ENCODE data around the gene REC8.

DNA sequence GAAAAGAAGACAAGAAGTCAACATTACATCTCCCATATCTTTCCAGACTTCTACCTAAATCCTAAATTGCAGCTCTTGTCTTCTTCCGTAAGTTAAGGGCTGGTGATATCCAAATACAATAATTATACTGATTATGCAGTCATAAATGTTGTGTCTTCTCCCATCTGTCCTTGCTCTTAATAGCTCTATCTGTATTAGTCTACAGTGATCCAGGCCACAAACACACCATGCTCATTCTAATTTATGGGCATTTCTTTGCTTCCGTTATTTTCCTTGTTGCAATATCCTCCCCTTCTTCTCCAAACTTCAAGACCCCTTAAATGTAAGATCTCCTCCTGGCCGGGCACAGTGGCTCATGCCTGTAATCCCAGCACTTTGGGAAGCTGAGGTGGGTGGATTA, 47.6 kb downstream of the REC8 start:
- TF ChIP-seq POLR2A (IDR thresholded peaks at IDR 0.05; ENCODE audit: low read depth, low read length): no peak
- TF ChIP-seq, protein P1, sequence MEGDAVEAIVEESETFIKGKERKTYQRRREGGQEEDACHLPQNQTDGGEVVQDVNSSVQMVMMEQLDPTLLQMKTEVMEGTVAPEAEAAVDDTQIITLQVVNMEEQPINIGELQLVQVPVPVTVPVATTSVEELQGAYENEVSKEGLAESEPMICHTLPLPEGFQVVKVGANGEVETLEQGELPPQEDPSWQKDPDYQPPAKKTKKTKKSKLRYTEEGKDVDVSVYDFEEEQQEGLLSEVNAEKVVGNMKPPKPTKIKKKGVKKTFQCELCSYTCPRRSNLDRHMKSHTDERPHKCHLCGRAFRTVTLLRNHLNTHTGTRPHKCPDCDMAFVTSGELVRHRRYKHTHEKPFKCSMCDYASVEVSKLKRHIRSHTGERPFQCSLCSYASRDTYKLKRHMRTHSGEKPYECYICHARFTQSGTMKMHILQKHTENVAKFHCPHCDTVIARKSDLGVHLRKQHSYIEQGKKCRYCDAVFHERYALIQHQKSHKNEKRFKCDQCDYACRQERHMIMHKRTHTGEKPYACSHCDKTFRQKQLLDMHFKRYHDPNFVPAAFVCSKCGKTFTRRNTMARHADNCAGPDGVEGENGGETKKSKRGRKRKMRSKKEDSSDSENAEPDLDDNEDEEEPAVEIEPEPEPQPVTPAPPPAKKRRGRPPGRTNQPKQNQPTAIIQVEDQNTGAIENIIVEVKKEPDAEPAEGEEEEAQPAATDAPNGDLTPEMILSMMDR (conservative IDR thresholded peaks at IDR 0.05; ENCODE audit: low read depth, low read length): no peak
- no peak for TF ChIP-seq SMC3 (IDR thresholded peaks at IDR 0.05; ENCODE audit: low read depth, low read length)
- no peak for TF ChIP-seq MAFK (IDR thresholded peaks at IDR 0.05; ENCODE audit: low read depth, low read length)
- no peak for TF ChIP-seq RAD21 (IDR thresholded peaks at IDR 0.05; ENCODE audit: low read length)
- no peak for TF ChIP-seq FOS (IDR thresholded peaks at IDR 0.05; ENCODE audit: low read depth, low read length)
- TF ChIP-seq BHLHE40 (IDR thresholded peaks at IDR 0.05; ENCODE audit: low read depth, low read length): no peak
- no peak for TF ChIP-seq CHD1 (IDR thresholded peaks at IDR 0.05; ENCODE audit: low read depth, low read length)
- TF ChIP-seq, protein P2, sequence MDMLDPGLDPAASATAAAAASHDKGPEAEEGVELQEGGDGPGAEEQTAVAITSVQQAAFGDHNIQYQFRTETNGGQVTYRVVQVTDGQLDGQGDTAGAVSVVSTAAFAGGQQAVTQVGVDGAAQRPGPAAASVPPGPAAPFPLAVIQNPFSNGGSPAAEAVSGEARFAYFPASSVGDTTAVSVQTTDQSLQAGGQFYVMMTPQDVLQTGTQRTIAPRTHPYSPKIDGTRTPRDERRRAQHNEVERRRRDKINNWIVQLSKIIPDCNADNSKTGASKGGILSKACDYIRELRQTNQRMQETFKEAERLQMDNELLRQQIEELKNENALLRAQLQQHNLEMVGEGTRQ (IDR thresholded peaks at IDR 0.05; ENCODE audit: low read depth, low read length): no peak
